Right renal pelvis (tissue), 4 donors: ENCODE measurements around the gene ELMOD3. TPM values are rescaled to one million over a fixed set of nuclear protein-coding genes. Genes with fewer than 3 reads are reported as not detected.
"Not testable (repeated sequence)": the region's sequence is repeated elsewhere in the genome, so short reads cannot be mapped to it uniquely, and the experiment has no call there.

Experiments used
- DNase-seq, 4 donors: peaks; one replicate each; pipeline ENCODE4 v3.0.0-alpha.2; 2013; ENCODE audit warnings: low read depth in 4 of 4, low spot score in 3 of 4, missing footprints in 1 of 4
- polyA plus RNA-seq, 4 donors: library from polyadenylated mRNA; unstranded; fragments of 120-200 nt; gene quantifications; one replicate each; pipeline ENCODE4 v1.2.1, GENCODE V29; 2013; ENCODE audit not compliant: insufficient read length in 4 of 4

Gene ELMOD3
- 10 to 100 TPM; 23.9 to 27.7 (median 25.7) TPM for polyA plus RNA-seq

DNA sequence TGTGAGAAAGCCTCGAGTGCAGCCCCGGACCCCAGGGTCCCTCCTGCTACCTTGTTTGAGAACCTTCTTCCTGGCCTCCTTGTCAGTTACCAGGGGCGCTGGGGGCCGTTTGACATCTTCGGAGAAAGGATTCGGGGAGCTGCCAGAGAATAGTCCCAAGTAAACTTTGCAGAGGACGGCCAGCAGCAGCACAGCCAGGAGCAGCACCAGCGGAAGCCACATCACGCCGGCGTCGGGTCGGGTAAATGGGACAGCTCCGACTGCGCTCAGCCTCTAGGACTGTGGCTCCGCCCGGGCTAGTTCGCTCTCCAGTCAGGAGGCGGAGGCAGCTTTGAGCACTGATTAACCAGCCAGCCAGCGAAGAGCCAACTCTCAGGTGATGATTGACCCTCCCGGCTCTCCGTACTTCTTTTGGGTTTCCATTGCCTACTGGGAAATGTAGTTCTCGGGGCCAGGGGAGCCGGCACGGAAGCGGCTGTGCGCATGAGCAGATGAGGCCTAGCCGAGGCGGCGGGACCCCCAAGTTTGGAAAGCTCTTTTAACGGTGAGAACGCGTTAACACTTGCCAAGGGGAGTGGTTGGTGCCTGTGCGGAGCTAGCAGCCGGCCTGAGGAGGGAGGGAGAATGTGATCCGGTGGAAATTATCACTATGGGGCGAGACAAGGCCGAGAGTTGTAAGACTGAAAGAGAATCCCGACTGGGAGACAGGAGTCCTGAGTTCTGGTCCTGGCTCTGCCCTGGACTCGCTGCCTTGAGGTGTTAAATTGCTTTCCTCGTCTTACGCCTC, at the start of gene ELMOD3, which contains the start of gene RETSAT:
Gene ELMOD3 (plus strand): TSS at position 484 of the 787 bp plus-strand sequence. CDS start 2,430 bp downstream, outside the sequence.
Gene RETSAT (minus strand): TSS at position 243 of the 787 bp plus-strand sequence. CDS start 21 bp downstream, at position 222.
- DNase-seq: peak; percentile 98 to 99 (median 98)

DNA sequence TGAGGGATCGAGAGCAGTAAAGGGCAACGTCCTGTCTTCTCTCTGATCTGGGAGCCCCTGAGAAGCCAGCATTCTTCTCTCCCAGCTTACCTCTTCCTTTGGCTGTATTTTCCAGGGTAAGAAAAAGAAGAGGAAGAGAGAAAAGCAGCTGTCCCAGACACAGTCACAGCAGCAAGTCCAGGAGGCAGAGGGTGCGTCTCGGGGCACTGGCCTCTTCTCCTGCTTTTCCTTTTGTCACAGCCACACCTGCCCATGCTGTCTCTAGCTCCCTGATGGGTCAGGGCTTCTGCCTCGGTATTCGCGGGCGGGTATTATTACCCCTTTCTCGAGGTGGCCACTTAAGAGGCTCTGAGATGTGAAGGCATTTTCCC, 47.1 kb upstream of the ELMOD3 start:
- no peak for DNase-seq

DNA sequence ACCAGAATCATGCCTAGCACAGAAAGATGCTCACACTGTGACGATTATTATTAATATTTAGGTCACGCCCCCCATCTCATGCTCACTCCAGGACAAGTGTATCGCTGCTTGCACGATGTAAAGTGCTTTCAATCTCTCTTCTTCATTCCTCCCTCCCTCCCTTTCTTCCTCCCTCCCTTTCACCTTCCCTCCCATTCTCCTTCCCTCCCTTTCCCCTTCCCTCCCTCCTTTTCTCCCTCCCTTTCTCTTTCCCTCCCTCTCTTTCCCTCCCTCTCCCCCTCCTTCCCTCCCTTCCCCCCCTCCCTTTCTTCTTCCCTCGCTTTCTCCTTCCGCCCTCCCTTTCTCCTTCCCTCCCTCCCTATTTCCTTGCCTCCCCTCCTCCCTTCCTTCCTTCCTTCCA, 46.4 kb upstream of the ELMOD3 start:
- no peak for DNase-seq

DNA sequence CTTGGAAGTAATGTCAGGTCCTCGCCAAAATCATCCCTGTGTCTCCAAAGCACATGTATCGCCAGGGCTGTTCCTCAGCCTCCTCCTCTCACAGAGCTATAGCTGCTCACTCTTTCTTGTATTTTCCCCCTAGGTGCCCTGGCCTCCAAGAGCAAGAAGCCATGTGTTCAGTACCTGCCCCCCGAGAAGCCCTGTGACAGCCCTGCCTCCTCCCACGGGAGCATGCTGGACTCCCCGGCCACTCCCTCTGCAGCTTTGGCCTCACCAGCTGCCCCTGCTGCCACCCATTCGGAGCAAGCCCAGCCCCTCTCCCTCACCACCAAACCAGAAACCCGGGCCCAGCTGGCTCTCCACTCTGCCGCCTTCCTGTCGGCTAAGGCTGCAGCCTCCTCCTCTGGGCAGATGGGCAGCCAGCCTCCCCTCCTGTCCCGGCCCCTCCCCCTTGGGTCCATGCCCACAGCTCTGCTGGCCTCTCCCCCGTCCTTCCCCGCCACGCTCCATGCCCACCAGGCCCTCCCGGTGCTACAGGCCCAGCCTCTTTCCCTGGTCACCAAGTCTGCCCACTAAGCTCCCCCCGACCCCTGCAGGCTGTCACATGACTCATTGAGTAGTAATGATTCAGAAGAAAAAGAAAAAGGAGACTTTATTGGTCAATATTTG, 45.5 kb upstream of the ELMOD3 start:
- DNase-seq: peak; percentile 59 to 82 (median 69)

DNA sequence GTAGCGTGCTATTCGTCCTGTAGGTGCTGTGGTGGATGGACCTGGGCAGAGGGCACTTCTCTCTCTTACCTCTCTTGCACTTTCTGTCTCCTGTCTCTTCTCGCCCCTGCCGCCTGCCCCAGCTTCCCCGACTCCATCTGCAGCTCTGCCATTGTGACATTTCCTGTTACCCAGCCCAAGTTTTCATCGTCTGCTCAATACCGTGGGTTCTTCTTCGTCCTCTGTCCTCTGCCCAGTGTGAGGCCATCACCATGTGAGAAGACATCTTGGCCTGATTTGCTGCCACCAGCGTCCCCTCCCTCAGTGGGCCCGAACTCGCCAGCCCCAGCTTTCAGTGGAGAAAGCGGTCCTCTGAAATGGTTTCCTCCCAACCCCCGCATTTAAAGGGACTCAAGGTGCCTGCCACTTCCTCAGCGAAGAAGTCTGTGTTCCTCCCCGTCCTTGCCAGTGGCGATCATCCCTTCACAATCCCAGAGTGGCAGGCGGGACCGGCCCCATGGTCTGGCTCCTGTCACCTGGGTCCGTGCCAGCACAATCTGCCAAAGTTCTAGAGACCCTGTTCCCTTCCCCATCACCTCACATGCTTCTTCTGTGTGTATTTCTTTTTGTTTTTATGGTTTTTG, 44.8 kb upstream of the ELMOD3 start:
- no peak for DNase-seq

DNA sequence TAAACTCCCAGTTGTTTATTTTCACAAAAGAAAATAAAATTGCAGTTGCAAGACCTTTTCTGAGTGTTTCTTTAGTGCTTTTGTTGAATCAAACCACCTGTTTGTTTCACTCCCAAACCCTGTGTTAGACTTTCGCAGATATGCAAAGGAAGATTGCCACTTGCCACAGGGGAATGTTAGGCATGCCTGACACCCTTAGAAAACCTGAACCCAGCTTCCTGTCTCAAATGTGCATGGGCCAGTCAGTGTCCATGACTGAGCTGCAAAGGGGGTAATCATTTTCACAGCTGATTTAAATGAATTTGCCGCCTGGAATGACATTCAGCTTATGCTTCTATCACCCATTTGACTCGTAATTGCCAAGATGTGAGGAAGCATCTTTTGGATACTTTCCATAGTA, 44.2 kb upstream of the ELMOD3 start:
- no peak for DNase-seq

DNA sequence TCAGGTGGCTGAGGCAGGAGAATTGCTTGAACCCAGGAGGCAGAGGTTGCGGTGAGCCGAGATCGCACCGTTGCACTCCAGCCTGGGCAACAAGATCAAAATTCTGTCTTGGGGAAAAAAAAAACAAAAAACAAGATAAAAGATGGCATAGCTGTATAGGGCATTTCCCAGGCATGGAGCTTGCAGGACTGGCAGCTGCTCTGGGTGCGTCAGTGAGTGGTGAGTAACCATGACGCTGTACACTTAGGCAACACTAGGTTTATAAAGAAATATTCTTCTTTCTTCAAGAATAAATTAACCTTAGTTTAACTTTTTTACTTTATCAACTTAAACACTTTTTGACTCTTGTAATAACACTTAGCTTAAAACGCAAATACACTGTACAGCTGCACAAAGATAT, 42.2 kb upstream of the ELMOD3 start:
- DNase-seq: no peak

DNA sequence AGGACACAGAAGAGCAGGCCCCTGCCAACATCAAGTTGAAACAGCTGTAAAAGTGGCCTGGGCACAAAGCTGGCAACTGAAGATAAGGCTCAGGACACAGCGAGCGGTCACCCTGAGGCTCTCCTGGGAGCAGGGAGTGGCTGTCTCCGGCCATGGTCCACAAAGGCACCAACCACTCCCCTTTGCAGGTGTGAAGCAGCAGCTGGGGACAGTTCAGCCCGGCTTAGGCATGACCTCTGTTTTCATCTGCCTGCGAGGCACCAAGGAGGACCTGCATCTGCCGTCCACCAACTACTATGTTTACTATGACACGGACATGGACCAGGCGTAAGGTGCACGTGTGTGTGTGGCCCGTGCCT, 39.7 kb upstream of the ELMOD3 start:
- DNase-seq: no peak

DNA sequence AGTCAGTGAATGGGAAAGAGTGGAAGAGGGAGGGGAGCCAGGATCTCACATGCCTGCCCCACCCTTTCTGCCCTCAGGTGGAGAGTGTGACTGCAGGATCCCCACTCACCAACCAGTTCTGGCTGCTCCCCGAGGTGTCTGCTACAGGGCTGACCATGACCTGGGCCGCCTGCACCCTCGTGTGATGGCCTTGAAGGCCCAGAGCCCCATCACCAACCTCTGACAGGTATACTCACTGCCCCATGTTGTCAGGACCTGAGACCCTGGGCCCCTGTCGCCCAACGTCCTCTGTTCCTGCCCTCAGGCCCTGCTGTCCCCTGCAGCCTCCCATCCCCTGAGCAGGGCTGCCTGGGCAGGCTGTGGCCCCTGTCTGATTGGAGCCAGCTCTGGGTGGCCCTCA, 38.6 kb upstream of the ELMOD3 start:
- not testable (repeated sequence) for DNase-seq

DNA sequence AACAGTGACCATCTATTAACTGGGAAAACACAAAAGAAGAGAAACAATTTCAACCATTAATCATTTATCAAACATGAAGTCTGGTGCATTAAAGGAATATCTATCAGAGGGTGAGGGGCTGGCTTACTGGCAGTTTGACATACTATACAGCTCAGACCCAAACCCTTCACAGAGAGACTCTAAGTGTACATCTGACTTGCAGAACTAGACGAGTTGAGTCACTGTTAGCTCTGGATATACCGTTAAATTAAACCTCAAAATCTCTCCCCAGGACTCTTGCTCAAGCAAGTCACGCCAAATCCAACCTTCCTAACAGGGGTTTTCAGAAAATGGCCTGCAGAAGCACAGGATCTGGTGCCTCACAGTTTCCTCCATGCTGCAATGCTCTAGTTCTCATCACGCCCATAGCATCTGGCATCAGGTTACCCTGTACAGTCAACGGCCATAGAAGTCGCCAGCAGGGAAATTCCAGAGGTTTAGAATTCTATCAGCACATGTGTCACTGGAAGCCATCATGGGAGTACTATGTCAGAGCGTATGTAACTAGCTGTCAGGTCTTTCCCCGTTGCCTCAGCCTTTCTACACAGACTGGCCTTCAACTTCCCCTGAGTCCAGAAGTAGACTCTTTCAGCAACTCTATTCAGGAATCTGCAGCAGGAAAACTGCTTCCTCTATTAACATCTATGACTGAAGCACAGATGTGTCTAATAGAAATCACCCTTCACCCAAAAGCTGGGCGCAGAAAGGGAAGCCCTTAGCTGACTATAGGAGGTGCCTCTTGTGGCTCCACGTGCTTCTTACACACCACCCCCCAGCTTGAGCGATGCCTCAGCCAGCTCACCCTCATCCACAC, 36.1 kb upstream of the ELMOD3 start:
- no peak for DNase-seq

DNA sequence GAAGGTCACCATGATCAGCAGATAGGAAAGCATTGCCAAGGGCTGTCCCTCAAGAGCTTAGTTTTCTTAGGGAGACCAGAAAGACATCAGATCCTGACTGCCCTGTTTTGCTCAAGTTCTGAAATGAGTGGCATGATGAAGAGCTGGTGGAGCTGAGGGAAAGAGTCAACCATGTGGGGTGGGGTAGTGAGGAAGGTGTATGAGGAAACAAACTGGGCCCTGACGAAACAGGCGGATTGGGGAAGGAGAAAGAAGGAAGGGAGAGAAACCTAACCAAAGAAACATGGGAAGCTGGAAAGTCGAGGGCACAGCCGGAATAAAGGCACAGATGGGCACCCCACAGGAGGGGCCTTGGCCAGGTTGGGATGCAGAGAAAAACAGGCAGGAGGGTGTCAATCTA, 34.8 kb upstream of the ELMOD3 start:
- DNase-seq: no peak

DNA sequence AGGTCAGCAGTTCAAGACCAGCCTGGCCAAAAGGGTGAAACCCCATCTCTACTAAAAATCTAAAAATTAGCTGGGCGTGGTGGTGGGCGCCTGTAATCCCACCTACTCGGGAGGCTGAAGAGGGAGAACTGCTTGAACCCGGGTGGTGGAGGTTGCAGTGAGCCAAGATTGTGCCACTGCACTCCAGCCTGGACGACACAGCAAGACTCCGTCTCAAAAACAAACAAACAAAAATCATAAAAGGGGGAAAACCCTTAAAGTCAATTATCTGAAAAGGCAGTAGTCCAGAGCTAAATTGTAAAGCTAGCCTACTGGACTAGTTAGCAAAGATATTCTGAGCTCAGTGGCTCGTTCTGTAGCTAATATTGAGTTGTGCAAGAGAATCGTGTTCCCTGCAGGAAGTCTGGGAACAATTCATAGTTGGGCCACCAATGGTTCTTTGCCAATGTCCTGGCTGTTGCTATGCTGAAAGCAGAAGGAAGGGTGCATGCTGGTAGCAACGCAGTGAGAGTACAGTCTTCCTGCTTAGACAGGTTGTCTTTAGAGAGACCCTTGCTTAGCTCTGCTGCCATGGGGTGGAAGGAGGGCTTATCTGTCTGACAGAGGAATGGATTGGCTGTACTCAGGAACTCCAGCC, 31.1 kb upstream of the ELMOD3 start:
- DNase-seq: no peak

DNA sequence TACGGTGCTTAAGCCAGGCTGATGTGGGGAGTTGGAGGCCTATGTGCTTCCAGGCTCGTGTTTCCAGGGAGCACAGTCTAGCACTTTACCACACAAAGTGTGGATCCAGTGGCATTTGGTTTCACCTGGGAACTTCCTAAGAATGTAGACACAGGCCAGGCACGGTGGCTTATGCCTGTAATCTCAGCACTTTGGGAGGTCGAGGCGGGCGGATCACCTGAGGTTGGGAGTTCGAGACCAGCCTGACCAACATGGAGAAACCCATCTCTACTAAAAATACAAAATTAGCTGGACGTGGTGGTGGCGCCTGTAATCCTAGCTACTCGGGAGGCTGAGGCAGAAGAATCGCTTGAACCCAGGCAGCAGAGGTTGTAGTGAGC, 30.6 kb upstream of the ELMOD3 start:
- not testable (repeated sequence) for DNase-seq

DNA sequence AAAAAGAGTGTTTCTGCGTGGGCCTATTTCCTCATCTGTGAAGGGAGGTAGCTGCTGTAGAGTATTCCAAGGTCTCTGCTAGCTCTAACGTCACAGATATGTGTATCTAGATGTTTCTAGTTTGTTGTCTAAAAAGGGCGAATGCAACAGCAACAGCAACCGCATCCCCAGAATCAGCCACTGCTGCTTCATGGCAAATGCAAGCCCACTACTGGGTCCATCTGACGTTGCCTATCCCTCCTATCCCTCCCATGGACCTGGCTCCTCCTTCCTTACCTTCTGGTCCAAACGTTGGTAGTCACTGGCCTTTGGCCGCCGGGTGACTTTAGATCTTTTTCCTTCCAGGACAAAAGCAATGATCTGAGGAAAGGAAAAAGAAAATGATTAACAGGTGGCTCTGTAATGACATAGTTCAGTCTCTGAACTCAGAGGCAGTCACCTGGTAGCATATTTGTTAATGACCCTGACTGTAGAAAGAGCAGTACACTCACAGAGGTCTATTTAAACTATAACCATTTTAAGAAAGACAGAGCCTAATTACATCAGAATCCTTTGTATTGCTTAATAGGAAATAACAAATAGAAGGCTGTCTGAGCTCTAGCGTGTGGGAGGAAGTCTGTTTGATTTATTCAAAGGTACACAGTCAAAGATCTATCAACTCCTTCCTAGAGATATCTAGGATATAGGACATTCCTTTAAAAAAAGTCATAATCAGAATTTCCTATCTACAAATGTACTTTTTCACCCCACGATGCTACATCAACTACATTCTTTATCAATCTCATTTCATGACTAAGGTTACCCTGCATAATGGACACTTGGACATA, 29.7 kb upstream of the ELMOD3 start:
- no peak for DNase-seq

DNA sequence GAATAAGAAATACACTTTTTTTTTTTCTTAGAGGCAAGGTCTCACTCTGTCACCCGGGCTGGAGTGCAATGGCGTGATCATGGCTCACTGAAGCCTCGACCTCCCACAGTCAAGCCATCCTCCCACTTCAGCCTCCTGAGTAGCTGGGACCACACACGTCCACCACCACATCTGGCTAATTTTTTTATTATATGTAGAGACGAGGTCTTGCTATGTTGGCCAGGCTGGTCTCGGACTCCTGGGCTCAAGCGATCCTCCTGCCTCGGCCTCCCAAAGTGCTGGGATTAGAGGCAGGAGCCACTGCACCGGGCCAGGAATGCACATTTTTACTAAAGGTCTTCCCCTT, 29.1 kb upstream of the ELMOD3 start:
- DNase-seq: no peak

DNA sequence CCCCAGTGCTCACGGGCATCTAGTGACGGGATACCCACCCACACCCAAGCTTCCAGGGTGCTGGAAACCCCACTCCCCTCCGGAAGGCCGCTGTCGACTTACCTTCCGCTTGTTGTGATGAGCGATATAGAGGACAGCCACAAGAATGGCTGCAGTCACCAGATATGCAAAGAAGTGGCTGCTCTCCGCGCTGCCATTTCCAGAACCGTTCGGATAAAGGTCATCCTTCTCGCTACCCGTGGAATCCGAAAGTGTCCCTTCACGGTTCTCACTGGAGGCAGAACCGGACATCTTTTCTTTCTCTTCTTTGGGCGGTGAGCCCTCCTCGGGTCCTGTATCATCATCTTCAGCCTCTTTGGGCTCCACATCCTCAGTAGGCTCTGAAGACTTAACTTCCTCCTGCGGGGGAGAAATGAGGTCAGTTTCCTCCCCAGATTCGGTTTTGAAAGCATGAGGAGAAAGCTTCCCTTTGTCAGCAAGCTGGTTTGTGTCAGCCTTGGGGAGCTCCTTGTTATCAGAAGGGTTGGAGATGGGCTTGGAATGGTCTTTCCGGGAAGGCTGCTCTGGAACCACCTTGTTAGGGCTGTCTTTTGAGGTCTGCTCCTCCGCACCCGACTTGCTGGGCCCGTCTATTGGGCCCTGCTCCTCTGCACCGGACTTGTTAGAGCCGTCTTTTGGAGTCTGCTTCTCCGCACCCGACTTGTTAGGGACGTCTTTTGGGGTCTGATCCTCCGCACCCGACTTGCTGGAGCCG, 28.0 kb upstream of the ELMOD3 start:
- no peak for DNase-seq

DNA sequence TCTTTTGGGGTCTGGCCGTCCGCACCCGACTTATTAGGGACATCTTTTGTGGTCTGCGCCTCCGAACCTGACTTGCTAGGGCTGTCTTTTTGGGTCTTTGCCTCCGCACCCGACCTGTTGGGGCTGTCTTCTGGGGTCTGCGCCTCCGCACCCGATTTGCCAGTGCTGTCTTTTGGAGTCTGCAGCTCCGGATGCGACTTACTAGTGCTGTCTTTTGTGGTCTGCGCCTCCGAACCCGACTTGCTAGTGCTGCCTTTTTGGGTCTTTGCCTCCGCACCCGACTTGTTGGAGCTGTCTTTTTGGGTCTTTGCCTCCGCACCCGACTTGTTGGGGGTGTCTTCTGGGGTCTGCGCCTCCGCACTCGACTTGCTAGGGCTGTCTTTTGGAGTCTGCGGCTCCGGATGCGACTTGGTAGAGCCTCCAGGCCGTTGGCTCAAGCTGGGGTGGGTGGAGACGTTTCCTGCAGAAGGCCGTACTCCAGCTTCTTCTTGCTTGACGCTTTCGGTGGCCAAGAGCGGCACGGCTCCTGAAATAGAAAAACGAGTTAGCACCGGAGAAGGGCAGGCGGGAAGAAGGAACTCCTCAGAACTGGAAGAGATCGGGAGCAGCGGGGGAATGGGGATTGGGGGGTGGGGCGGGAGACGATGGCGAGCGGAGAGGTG, 27.3 kb upstream of the ELMOD3 start:
- DNase-seq: no peak
